Breast epithelium (tissue), 4 donors: ENCODE data around the gene SHISA8. TPM values are rescaled to one million over a fixed set of nuclear protein-coding genes. Genes with fewer than 3 reads are reported as not detected.

Experiments
- DNase-seq, 2 donors: peaks; one replicate each; pipeline ENCODE4 v3.0.0-alpha.2; 2019; ENCODE audit warnings: low spot score in 2 of 2
- H3K27ac ChIP-seq, 2 donors: fragments of 200-600 bp; sonication (generic) in 1 of 2; one replicate each; pipeline ENCODE4 v1.5.1; 2016 to 2019; ENCODE audit warnings: mild to moderate bottlenecking in 1 of 2
- H3K27me3 ChIP-seq, 2 donors: fragments of 200-600 bp; sonication (generic) in 1 of 2; one replicate each; pipeline versions ENCODE4 v1.5.1 to v1.6.0; 2017 to 2019; ENCODE audit warnings: control low read depth in 1 of 2, mild to moderate bottlenecking in 1 of 2
- H3K36me3 ChIP-seq: fragments of 200-600 bp; one replicate; pipeline ENCODE4 v1.5.1; 2019
- H3K4me1 ChIP-seq, 2 donors: fragments of 200-600 bp; sonication (generic); one replicate each; pipeline ENCODE4 v1.5.1; 2016 to 2019; ENCODE audit warnings: control low read depth in 1 of 2
- H3K4me3 ChIP-seq, 3 donors: fragments of 200-600 bp; sonication (generic); 1 replicate in 2 of 3; 2 replicates in 1 of 3; pipeline ENCODE4 v1.5.1; 2016 to 2019; ENCODE audit warnings: mild to moderate bottlenecking in 3 of 3, moderate library complexity in 2 of 3
- H3K9me3 ChIP-seq, 2 donors: fragments of 200-600 bp; sonication (generic) in 1 of 2; one replicate each; pipeline ENCODE4 v1.5.1; 2016 to 2019; ENCODE audit warnings: control low read depth in 1 of 2
- CTCF ChIP-seq, 3 donors: fragments of 450-650 bp; IDR thresholded peaks; one replicate each; pipeline ENCODE4 v1.5.1; 2016 to 2017; ENCODE audit warnings: antibody characterized with exemption in 3 of 3, mild to moderate bottlenecking in 3 of 3, moderate library complexity in 3 of 3
- POLR2A ChIP-seq: fragments of 450-650 bp; IDR thresholded peaks from one replicate; pipeline ENCODE4 v1.6.1; 2016; ENCODE audit warnings: antibody characterized with exemption, mild to moderate bottlenecking, moderate library complexity
- POLR2AphosphoS5 ChIP-seq, 3 donors: sonication (generic); formaldehyde crosslinking; IDR thresholded peaks; one replicate each; pipeline ENCODE4 v1.6.1; 2017; ENCODE audit warnings: antibody characterized with exemption in 3 of 3
- intact Hi-C: fragments of 100-400 bp; cut with DNase I; formaldehyde crosslinking; loops from one replicate; pipeline ENCODE4 v1.15.1; 2023; ENCODE audit warnings: low total_unique reads
- total RNA-seq, 3 donors: library from RNA; depleted of rRNA; stranded (reverse); fragments of >200 nt; gene quantifications; one replicate each; pipeline ENCODE4 v1.1.0, GENCODE V29; 2016

The SHISA8 gene
- total RNA-seq, 3 donors from 2014 or later = not detected

GRCh38 chr22:41900652-41901312 lies 14.1 kb downstream of the SHISA8 start:
- H3K27me3 ChIP-seq = no peaks in the 10 kb centered on the region
- no peak for DNase-seq
- TF ChIP-seq POLR2AphosphoS5 (IDR thresholded peaks at IDR 0.05) (no peak), POLR2A (no peak), CTCF (IDR thresholded peaks at IDR 0.05) (no peak)
- H3K27ac ChIP-seq = no peak overlapping the region
- H3K36me3 ChIP-seq = no peaks in the 10 kb centered on the region
- H3K4me3 ChIP-seq = no peak overlapping the region
- no peaks in the 10 kb centered on the region for H3K9me3 ChIP-seq
- H3K4me1 ChIP-seq = no peaks in the 10 kb centered on the region
- intact Hi-C loops = no loop called here

- intact Hi-C loops = no loop called here
- DNase-seq = no peak
- no peak for TF ChIP-seq POLR2A
- TF ChIP-seq CTCF (IDR thresholded peaks at IDR 0.05) = no peak
- TF ChIP-seq POLR2AphosphoS5 (IDR thresholded peaks at IDR 0.05) = no peak
- Histone ChIP-seq H3K4me3 (no peak overlapping the region), H3K27me3 (no peaks in the 10 kb centered on the region), H3K36me3 (no peaks in the 10 kb centered on the region), H3K27ac (no peak overlapping the region), H3K9me3 (no peaks in the 10 kb centered on the region), H3K4me1 (no peaks in the 10 kb centered on the region)
These were observed 14.8 kb downstream of the SHISA8 start for GRCh38 chr22:41899992-41900651.

GRCh38 chr22:41899110-41899509 lies 15.8 kb downstream of the SHISA8 start:
- Histone ChIP-seq H3K9me3 (no peaks in the 10 kb centered on the region), H3K36me3 (no peaks in the 10 kb centered on the region), H3K4me3 (no peak overlapping the region), H3K27me3 (no peaks in the 10 kb centered on the region), H3K4me1 (no peaks in the 10 kb centered on the region), H3K27ac (no peak overlapping the region)
- DNase-seq = no peak
- TF ChIP-seq CTCF (IDR thresholded peaks at IDR 0.05) (no peak), POLR2A (no peak), POLR2AphosphoS5 (IDR thresholded peaks at IDR 0.05) (no peak)
- intact Hi-C loops = no loop called here

GRCh38 chr22:41898645-41899044 lies 16.2 kb downstream of the SHISA8 start:
- intact Hi-C loops = no loop called here
- TF ChIP-seq POLR2AphosphoS5 (IDR thresholded peaks at IDR 0.05) (no peak), CTCF (IDR thresholded peaks at IDR 0.05) (no peak), POLR2A (no peak)
- no peak overlapping the region for H3K27ac ChIP-seq
- no peak overlapping the region for H3K4me3 ChIP-seq
- H3K27me3 ChIP-seq = no peaks in the 10 kb centered on the region
- no peak for DNase-seq
- H3K36me3 ChIP-seq = no peaks in the 10 kb centered on the region
- H3K9me3 ChIP-seq = no peaks in the 10 kb centered on the region
- H3K4me1 ChIP-seq = no peaks in the 10 kb centered on the region

GRCh38 chr22:41893591-41894375 lies 21.1 kb downstream of the SHISA8 start:
- no peaks in the 10 kb centered on the region for H3K9me3 ChIP-seq
- DNase-seq = no peak
- H3K4me1 ChIP-seq = no peaks in the 10 kb centered on the region
- H3K27me3 ChIP-seq = no peaks in the 10 kb centered on the region
- intact Hi-C loops = no loop called here
- no peak overlapping the region for H3K4me3 ChIP-seq
- H3K27ac ChIP-seq = no peak overlapping the region
- TF ChIP-seq CTCF (IDR thresholded peaks at IDR 0.05) (no peak), POLR2A (no peak), POLR2AphosphoS5 (IDR thresholded peaks at IDR 0.05) (no peak)
- no peaks in the 10 kb centered on the region for H3K36me3 ChIP-seq
